PC-3 (cell line): ENCODE measurements around the gene RPS21. TPM values are rescaled to one million over a fixed set of nuclear protein-coding genes. Genes with fewer than 3 reads are reported as not detected.
A peak's percentile ranks its signal among the peaks of the same experiment; 100 is the strongest.

ENCODE experiments used
- ATAC-seq: fragments of 200-7000 bp; cut with Tn5 transposase; 2 replicates; pipeline ENCODE4 v1.9.1; 2020; ENCODE audit warnings: mild to moderate bottlenecking, moderate library complexity
- BruUV-seq: library from RNA; stranded (reverse); fragments of 400-500 nt; replicated peaks from 2 replicates; lab custom pipeline; 2021; lab: Mats Ljungman, UMichigan
- CTCF ChIA-PET: fragments of 300-600 bp; sonication (Branson Sonifier 250); formaldehyde crosslinking; loops from one replicate; lab custom pipeline; 2022; ENCODE audit warnings: antibody characterized with exemption; lab: Charles Lee
- POLR2A ChIA-PET: fragments of 300-600 bp; sonication (Branson Sonifier 250); formaldehyde crosslinking; loops from one replicate; lab custom pipeline; 2022; ENCODE audit warnings: antibody characterized with exemption; ENCODE audit not compliant: unreplicated experiment; lab: Charles Lee
- DNase-seq: peaks from one replicate; pipeline ENCODE4 v3.0.0-alpha.2; 2015
- H2AFZ ChIP-seq: fragments of 300-600 bp; sonication (generic); 2 replicates; pipeline ENCODE4 v1.6.0; 2016; ENCODE audit warnings: antibody characterized with exemption, low read length
- H3F3A ChIP-seq: fragments of 300-600 bp; sonication (generic); one replicate; pipeline ENCODE4 v1.6.0; 2017; ENCODE audit warnings: antibody characterized with exemption, low read length, control low read depth, mild to moderate bottlenecking; ENCODE audit not compliant: unreplicated experiment
- H3K27ac ChIP-seq: fragments of 300-600 bp; sonication (generic); 2 replicates; pipeline ENCODE4 v1.5.1; 2016; ENCODE audit warnings: mild to moderate bottlenecking, low read length
- H3K27me3 ChIP-seq: fragments of 300-600 bp; sonication (generic); 2 replicates; pipeline ENCODE4 v1.6.1; 2016; ENCODE audit warnings: low read length, mixed read lengths
- H3K36me3 ChIP-seq: fragments of 300-600 bp; sonication (generic); 2 replicates; pipeline ENCODE4 v1.6.1; 2016; ENCODE audit warnings: low read depth, mixed run types, low read length, mixed read lengths
- H3K4me1 ChIP-seq: fragments of 300-600 bp; sonication (generic); 2 replicates; pipeline ENCODE4 v1.5.1; 2016; ENCODE audit warnings: low read length; ENCODE audit not compliant: insufficient read depth
- H3K4me2 ChIP-seq: fragments of 300-600 bp; sonication (generic); 2 replicates; pipeline ENCODE4 v1.6.0; 2016; ENCODE audit warnings: low read length
- H3K4me3 ChIP-seq: fragments of 300-600 bp; sonication (generic); 2 replicates; pipeline ENCODE4 v1.5.1; 2016; ENCODE audit warnings: mild to moderate bottlenecking, low read length, mixed read lengths
- H3K79me2 ChIP-seq: fragments of 300-600 bp; sonication (generic); 2 replicates; pipeline ENCODE4 v1.6.1; 2017; ENCODE audit warnings: low read length, mixed read lengths
- H3K9ac ChIP-seq: fragments of 300-600 bp; sonication (generic); 2 replicates; pipeline ENCODE4 v1.6.0; 2016; ENCODE audit warnings: mild to moderate bottlenecking, low read length
- H3K9me2 ChIP-seq: fragments of 300-600 bp; sonication (generic); replicated peaks from 2 replicates; pipeline ENCODE4 v1.6.1; 2016; ENCODE audit warnings: mixed run types, low read length, mixed read lengths
- H3K9me3 ChIP-seq: fragments of 300-600 bp; sonication (generic); 2 replicates; pipeline ENCODE4 v1.6.1; 2016; ENCODE audit warnings: low read length, mixed read lengths
- H4K20me1 ChIP-seq: fragments of 300-600 bp; sonication (generic); 2 replicates; pipeline ENCODE4 v1.6.1; 2016; ENCODE audit warnings: low read length, mixed read lengths
- EZH2 ChIP-seq: fragments of 300-600 bp; sonication (generic); IDR thresholded peaks from one replicate; pipeline ENCODE4 v1.6.1; 2017; ENCODE audit warnings: antibody characterized with exemption, mild to moderate bottlenecking, low read length; ENCODE audit not compliant: unreplicated experiment
- EZH2phosphoT487 ChIP-seq: fragments of 300-600 bp; sonication (generic); IDR thresholded peaks from 2 replicates; pipeline ENCODE4 v1.6.1; 2018; ENCODE audit warnings: mild to moderate bottlenecking, antibody characterized with exemption, low read length, borderline replicate concordance
- intact Hi-C: fragments of 100-400 bp; cut with micrococcal nuclease; formaldehyde crosslinking; loops from 2 replicates; pipeline ENCODE4 v1.9.0; 2023
- total RNA-seq: library from RNA; depleted of rRNA; stranded (reverse); fragments of >200 nt; gene quantifications from 2 replicates; pipeline ENCODE4 v1.2.3, GENCODE V29; 2014
- TF ChIP-seq, protein P1 (sequence below): fragments of 300-600 bp; sonication (generic); conservative IDR thresholded peaks from 2 replicates; pipeline ENCODE4 v1.5.1; 2017; ENCODE audit warnings: antibody characterized with exemption, low read depth, mild to moderate bottlenecking, low read length

The RPS21 gene
- total RNA-seq, 1 experiment from 2014 or later: 1,945 TPM

DNA sequence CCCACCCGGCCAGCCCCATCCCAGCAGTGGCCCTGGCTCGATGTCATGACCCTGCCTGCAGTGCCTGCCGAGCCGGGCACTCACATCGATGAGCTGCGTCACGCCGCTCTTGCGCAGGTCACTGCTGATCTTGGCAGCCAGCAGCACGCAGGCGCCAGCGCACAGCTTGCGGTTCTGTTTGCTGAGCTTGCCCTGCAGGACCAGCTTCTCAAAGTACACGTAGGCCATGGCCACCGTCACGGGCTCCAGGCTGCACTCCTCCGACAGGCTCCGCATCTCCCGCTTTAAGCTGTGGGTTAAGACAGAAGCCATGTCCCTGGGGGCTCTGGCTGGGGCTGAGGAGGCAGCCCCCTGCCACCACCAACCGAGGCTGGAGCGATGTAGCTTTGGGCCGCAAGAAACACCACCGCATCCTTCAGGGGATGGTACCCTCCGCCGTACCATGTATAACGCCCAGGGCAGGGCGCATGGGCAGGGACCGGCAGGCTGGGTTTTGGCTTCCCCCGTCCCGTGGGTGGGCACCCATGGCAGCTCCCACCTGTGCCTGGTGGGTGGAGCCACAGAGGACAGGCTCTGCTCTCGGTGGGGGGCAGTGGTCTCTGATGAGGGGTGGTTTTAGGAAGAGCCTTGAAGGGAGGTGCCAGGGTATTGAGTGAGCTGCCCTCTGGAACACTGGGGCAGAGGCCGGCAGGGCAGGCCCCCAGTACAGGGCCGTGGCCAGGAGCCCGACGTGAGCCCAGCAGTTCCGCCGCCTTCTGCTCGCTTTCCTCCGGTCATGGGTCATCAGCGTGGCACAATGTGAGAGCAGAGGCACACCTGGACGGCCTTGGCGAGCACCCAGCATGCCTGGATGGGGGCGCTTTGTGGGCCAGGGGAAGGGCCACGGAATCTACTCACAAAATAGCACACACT is 4.5 kb downstream of the RPS21 start:
- peaks cover 33% of the 10 kb centered on the region for H3K79me2 ChIP-seq
- H3K27ac ChIP-seq: no peak overlapping the region
- H4K20me1 ChIP-seq: peaks cover 28% of the 10 kb centered on the region
- peaks cover 21% of the 10 kb centered on the region for H3F3A ChIP-seq
- no peak for ATAC-seq
- no peak overlapping the region for H3K9ac ChIP-seq
- H3K36me3 ChIP-seq: peaks cover 27% of the 10 kb centered on the region
- H3K9me2 ChIP-seq: no peaks in the 10 kb centered on the region
- no TSS peak for BruUV-seq
- ChIA-PET CTCF (no interaction called here), POLR2A (no interaction called here)
- no peak overlapping the region for H2AFZ ChIP-seq
- H3K4me3 ChIP-seq: no peak overlapping the region
- H3K9me3 ChIP-seq: no peaks in the 10 kb centered on the region
- no peaks in the 10 kb centered on the region for H3K27me3 ChIP-seq
- intact Hi-C loops: no loop called here
- H3K4me1 ChIP-seq: peaks cover 10% of the 10 kb centered on the region
- no peak for DNase-seq
- no peak overlapping the region for H3K4me2 ChIP-seq
- TF ChIP-seq EZH2phosphoT487 (no peak), EZH2 (no peak)
- TF ChIP-seq, protein P1, sequence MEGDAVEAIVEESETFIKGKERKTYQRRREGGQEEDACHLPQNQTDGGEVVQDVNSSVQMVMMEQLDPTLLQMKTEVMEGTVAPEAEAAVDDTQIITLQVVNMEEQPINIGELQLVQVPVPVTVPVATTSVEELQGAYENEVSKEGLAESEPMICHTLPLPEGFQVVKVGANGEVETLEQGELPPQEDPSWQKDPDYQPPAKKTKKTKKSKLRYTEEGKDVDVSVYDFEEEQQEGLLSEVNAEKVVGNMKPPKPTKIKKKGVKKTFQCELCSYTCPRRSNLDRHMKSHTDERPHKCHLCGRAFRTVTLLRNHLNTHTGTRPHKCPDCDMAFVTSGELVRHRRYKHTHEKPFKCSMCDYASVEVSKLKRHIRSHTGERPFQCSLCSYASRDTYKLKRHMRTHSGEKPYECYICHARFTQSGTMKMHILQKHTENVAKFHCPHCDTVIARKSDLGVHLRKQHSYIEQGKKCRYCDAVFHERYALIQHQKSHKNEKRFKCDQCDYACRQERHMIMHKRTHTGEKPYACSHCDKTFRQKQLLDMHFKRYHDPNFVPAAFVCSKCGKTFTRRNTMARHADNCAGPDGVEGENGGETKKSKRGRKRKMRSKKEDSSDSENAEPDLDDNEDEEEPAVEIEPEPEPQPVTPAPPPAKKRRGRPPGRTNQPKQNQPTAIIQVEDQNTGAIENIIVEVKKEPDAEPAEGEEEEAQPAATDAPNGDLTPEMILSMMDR: no peak

DNA sequence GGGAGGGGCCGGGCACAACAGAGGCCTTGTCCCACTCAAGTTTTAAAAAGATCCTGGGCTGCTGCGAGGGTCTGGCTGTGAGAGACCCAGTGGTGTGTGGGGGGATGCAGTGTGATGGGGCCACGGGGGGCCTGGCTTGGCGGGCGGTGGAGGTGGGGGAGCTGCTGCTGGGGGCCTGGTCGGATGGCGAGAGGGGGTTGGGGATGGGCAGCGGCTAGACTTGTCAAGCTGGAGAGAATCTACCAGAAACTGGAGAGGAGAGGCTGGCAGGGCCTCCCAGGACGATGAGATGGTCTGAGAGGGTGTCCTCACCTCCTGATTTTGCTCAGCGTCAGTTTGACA is 5.1 kb downstream of the RPS21 start:
- no peak for DNase-seq
- peaks cover 21% of the 10 kb centered on the region for H3F3A ChIP-seq
- peaks cover 27% of the 10 kb centered on the region for H3K36me3 ChIP-seq
- peaks cover 27% of the 10 kb centered on the region for H3K79me2 ChIP-seq
- H3K4me1 ChIP-seq: peaks cover 10% of the 10 kb centered on the region
- no peaks in the 10 kb centered on the region for H3K9me2 ChIP-seq
- intact Hi-C loops: no loop called here
- H3K9me3 ChIP-seq: no peaks in the 10 kb centered on the region
- H3K4me3 ChIP-seq: no peak overlapping the region
- no peak overlapping the region for H3K4me2 ChIP-seq
- no TSS peak for BruUV-seq
- no peak overlapping the region for H3K27ac ChIP-seq
- H2AFZ ChIP-seq: no peak overlapping the region
- H3K27me3 ChIP-seq: no peaks in the 10 kb centered on the region
- TF ChIP-seq EZH2 (no peak), EZH2phosphoT487 (no peak)
- TF ChIP-seq, protein P1: no peak
- no peak overlapping the region for H3K9ac ChIP-seq
- peaks cover 28% of the 10 kb centered on the region for H4K20me1 ChIP-seq
- ChIA-PET CTCF (no interaction called here), POLR2A (no interaction called here)
- no peak for ATAC-seq

DNA sequence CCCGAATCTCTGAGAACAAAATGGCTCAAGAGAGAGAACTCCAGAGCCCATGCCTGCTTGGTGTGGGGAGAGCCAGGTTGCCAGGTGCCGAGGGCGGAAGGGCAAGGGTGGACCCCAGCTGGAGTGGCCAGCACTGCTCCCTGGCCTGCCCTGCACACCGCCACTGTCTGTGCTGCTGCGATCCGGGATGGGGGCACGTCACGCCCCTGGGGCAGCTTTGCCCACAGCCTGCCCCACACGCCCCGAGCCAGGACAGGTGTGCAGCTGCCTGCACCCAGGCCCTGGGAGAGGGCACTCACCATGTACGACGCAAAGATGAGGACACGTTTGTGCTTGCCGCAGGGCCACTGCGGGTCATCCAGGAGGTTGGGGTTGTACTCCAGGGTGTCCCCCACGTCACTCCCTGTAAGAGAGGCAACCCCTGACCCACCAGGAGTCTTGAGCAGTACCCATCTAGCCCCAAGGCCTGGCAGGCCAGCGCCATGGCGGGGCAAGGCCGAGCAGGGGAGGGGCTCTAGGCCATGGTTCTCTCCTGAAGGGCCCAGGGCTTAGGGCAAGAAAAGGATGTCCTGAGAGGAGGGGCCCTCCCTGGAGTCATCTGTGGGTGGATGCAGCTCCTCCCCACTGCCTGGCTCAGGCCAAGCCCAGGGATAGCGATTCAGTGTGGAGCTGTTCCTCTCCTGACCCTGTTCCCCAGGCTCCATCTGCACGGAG is 5.9 kb downstream of the RPS21 start:
- Histone ChIP-seq H3K9me2 (no peaks in the 10 kb centered on the region), H3K4me2 (no peak overlapping the region), H3K9me3 (no peaks in the 10 kb centered on the region), H3K79me2 (peaks cover 19% of the 10 kb centered on the region), H4K20me1 (peaks cover 23% of the 10 kb centered on the region), H2AFZ (no peak overlapping the region), H3K9ac (no peak overlapping the region), H3K4me1 (peaks cover 9% of the 10 kb centered on the region), H3K27me3 (no peaks in the 10 kb centered on the region), H3K4me3 (no peak overlapping the region), H3K36me3 (peaks cover 21% of the 10 kb centered on the region), H3F3A (peaks cover 21% of the 10 kb centered on the region), H3K27ac (no peak overlapping the region)
- BruUV-seq: no TSS peak
- ATAC-seq: 0 out of 2 replicates have a peak, but pooled peaks have one; percentile 6
- ChIA-PET POLR2A (no interaction called here), CTCF (no interaction called here)
- intact Hi-C loops: no loop called here
- DNase-seq: no peak
- TF ChIP-seq EZH2phosphoT487: no peak
- TF ChIP-seq EZH2: no peak
- TF ChIP-seq, protein P1: no peak
